ENCODE measurements around the gene PRICKLE1.

GRCh38 chr12:42582050-42582449, 7.5 kb downstream of the PRICKLE1 start:
- TF ChIP-seq POLR2AphosphoS5 (IDR thresholded peaks at IDR 0.05) = no peak
- no peak for TF ChIP-seq CTCF (IDR thresholded peaks at IDR 0.05)
- no peak for TF ChIP-seq POLR2A (IDR thresholded peaks at IDR 0.05)

Data from breast epithelium (tissue), 3 donors.